ENCODE results near the gene MAD1L1. TPM values are rescaled to one million over a fixed set of nuclear protein-coding genes. Genes with fewer than 3 reads are reported as not detected.

Gene MAD1L1
- total and polyA plus RNA-seq, 2 donors (not counting 3 experiments of a cell fraction or from before 2014, with no cell fraction given) = 34.1 to 42.3 TPM

- H3K9ac ChIP-seq (replicated peaks; ENCODE audit: extremely low read depth, insufficient read depth, low read length) = no peak overlapping the region
- intact Hi-C loops (cut with micrococcal nuclease) = no loop called here
Measured at GRCh38 chr7:2230226-2230625, 2.5 kb downstream of the MAD1L1 start.

More at GRCh38 chr7:2230226-2230625, 2.5 kb downstream of the MAD1L1 start:
- BruUV-seq (replicated peaks) = no TSS peak
- DNase-seq (ENCODE audit: low read depth, low spot score) = no peak
- Histone ChIP-seq H3K4me1 (ENCODE audit: control insufficient read depth, extremely low read depth, insufficient read depth, low read length) (peaks cover 22% of the 10 kb centered on the region), H3K9me3 (replicated peaks; ENCODE audit: control insufficient read depth, insufficient read depth, low read length) (no peaks in the 10 kb centered on the region), H3K27ac (ENCODE audit: insufficient read depth, low read depth, low read length) (no peak overlapping the region), H3K79me2 (ENCODE audit: control insufficient read depth, insufficient read depth, low read length) (peaks cover 25% of the 10 kb centered on the region), H3K4me3 (replicated peaks in 1 of 3; ENCODE audit: insufficient read depth in 1 of 3, low read depth in 1 of 3, low read length in 3 of 3) (no peak overlapping the region), H3K27me3 (ENCODE audit: control insufficient read depth in 2 of 2, insufficient read depth in 2 of 2, low read length in 2 of 2) (no peaks in the 10 kb centered on the region), H3K36me3 (ENCODE audit: control insufficient read depth in 2 of 2, extremely low read depth in 1 of 2, insufficient read depth in 2 of 2, low read length in 2 of 2) (peaks cover 7 to 16% of the 10 kb centered on the region in 2 experiments), H4K20me1 (replicated peaks; ENCODE audit: control insufficient read depth, extremely low read depth, insufficient read depth, low read length) (no peaks in the 10 kb centered on the region), H2AFZ (ENCODE audit: low read depth, low read length) (no peak overlapping the region), H3K4me2 (ENCODE audit: insufficient read depth, low read length) (no peak overlapping the region), H3K9me1 (replicated peaks; ENCODE audit: control insufficient read depth, extremely low read depth, insufficient read depth, low read length) (no peaks in the 10 kb centered on the region)
- ChIA-PET CTCF (interaction anchor here (1.0 to 3.1 kb wide), 2 partner anchors 18 to 118 kb away, joined by 4 to 16 read pairs; no protein-coding TSS in a partner anchor), POLR2A (no interaction called here)
- dilution Hi-C loops (cut with MboI; ENCODE audit: extremely low pct_ligation_motif_present, low sequenced_read_pairs) = no loop called here
- no peak for FAIRE-seq
- TF ChIP-seq MAX (IDR thresholded peaks at IDR 0.05; ENCODE audit: insufficient read depth, insufficient read length) (no peak), POLR2A (IDR thresholded peaks at IDR 0.05; ENCODE audit: low read depth, low read length) (no peak), EZH2 (IDR thresholded peaks at IDR 0.05; ENCODE audit: borderline replicate concordance, low read depth, low read length, severe bottlenecking) (no peak), JUN (IDR thresholded peaks at IDR 0.05; ENCODE audit: borderline replicate concordance, insufficient read depth, insufficient read length, low read depth) (no peak), GATA2 (IDR thresholded peaks at IDR 0.05; ENCODE audit: insufficient read depth, insufficient read length, low read depth, low read length) (no peak), MYC (IDR thresholded peaks at IDR 0.05; ENCODE audit: low read depth, low read length) (no peak), CTCF (IDR thresholded peaks at IDR 0.05; ENCODE audit: extremely low read depth in 1 of 2, insufficient read depth in 1 of 2, low read depth in 1 of 2, low read length in 2 of 2) (no peak), POLR2AphosphoS5 (IDR thresholded peaks at IDR 0.05; ENCODE audit: insufficient read depth, low read depth, low read length) (no peak), FOS (IDR thresholded peaks at IDR 0.05; ENCODE audit: borderline replicate concordance, insufficient read depth, low read length) (no peak)
